PC-9 (cell line): ENCODE data around the gene IFRD2.

Experiments
- EZH2 ChIP-seq: fragments of 200-600 bp; sonication (generic); IDR thresholded peaks from 2 replicates; pipeline ENCODE4 v1.8.0; 2017; ENCODE audit warnings: antibody characterized with exemption, low read depth
- TF ChIP-seq, protein P1 (sequence below): fragments of 200-600 bp; sonication (generic); conservative IDR thresholded peaks from 2 replicates; pipeline ENCODE4 v1.6.1; 2017; ENCODE audit warnings: mixed run types, antibody characterized with exemption, mild to moderate bottlenecking, moderate library complexity

- TF ChIP-seq, protein P1, sequence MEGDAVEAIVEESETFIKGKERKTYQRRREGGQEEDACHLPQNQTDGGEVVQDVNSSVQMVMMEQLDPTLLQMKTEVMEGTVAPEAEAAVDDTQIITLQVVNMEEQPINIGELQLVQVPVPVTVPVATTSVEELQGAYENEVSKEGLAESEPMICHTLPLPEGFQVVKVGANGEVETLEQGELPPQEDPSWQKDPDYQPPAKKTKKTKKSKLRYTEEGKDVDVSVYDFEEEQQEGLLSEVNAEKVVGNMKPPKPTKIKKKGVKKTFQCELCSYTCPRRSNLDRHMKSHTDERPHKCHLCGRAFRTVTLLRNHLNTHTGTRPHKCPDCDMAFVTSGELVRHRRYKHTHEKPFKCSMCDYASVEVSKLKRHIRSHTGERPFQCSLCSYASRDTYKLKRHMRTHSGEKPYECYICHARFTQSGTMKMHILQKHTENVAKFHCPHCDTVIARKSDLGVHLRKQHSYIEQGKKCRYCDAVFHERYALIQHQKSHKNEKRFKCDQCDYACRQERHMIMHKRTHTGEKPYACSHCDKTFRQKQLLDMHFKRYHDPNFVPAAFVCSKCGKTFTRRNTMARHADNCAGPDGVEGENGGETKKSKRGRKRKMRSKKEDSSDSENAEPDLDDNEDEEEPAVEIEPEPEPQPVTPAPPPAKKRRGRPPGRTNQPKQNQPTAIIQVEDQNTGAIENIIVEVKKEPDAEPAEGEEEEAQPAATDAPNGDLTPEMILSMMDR = no peak
- no peak for TF ChIP-seq EZH2
These were observed 5.9 kb upstream of the IFRD2 start for GRCh38 chr3:50297896-50298725.
